ENCODE data around the gene IGSF9.
A peak's percentile ranks its signal among the peaks of the same experiment; 100 is the strongest.

IGSF9 gene

GRCh38 chr1:159921251-159921650, 24.2 kb downstream of the IGSF9 start:
- no peak overlapping the region for H3K27ac ChIP-seq (ENCODE audit: low read length)
- H3K4me3 ChIP-seq (ENCODE audit: low read length), result no peak overlapping the region
- H3K36me3 ChIP-seq (ENCODE audit: control insufficient read depth, low read depth, low read length), result peaks cover 12% of the 10 kb centered on the region
- H3K27me3 ChIP-seq (ENCODE audit: control insufficient read depth, insufficient read depth, low read length), result peaks cover 18% of the 10 kb centered on the region
- H3K9ac ChIP-seq (ENCODE audit: low read length), result no peak overlapping the region
- H3K9me3 ChIP-seq (ENCODE audit: control insufficient read depth, low read depth, low read length), result no peaks in the 10 kb centered on the region
- H3K4me1 ChIP-seq (ENCODE audit: control insufficient read depth, low read depth, low read length), result peaks cover 14% of the 10 kb centered on the region

GRCh38 chr1:159920651-159921050, 24.8 kb downstream of the IGSF9 start:
- Histone ChIP-seq H3K27ac (ENCODE audit: low read length) (no peak overlapping the region), H3K36me3 (ENCODE audit: control insufficient read depth, low read depth, low read length) (peaks cover 12% of the 10 kb centered on the region)

GRCh38 chr1:159920202-159920601, 25.2 kb downstream of the IGSF9 start:
- Histone ChIP-seq H3K9ac (ENCODE audit: low read length) (no peak overlapping the region), H3K4me1 (ENCODE audit: control insufficient read depth, low read depth, low read length) (peaks cover 24% of the 10 kb centered on the region), H3K4me3 (ENCODE audit: low read length) (no peak overlapping the region), H3K27ac (ENCODE audit: low read length) (no peak overlapping the region), H3K36me3 (ENCODE audit: control insufficient read depth, low read depth, low read length) (peaks cover 12% of the 10 kb centered on the region), H3K27me3 (ENCODE audit: control insufficient read depth, insufficient read depth, low read length) (peaks cover 18% of the 10 kb centered on the region), H3K9me3 (ENCODE audit: control insufficient read depth, low read depth, low read length) (no peaks in the 10 kb centered on the region)

More at GRCh38 chr1:159920651-159921050, 24.8 kb downstream of the IGSF9 start:
- Histone ChIP-seq H3K9ac (ENCODE audit: low read length) (no peak overlapping the region), H3K27me3 (ENCODE audit: control insufficient read depth, insufficient read depth, low read length) (peaks cover 18% of the 10 kb centered on the region), H3K4me3 (ENCODE audit: low read length) (no peak overlapping the region), H3K4me1 (ENCODE audit: control insufficient read depth, low read depth, low read length) (peaks cover 20% of the 10 kb centered on the region), H3K9me3 (ENCODE audit: control insufficient read depth, low read depth, low read length) (no peaks in the 10 kb centered on the region)

- Histone ChIP-seq H3K9ac (ENCODE audit: low read length) (no peak overlapping the region), H3K27ac (ENCODE audit: low read length) (no peak overlapping the region), H3K27me3 (ENCODE audit: control insufficient read depth, insufficient read depth, low read length) (peaks cover 10% of the 10 kb centered on the region), H3K4me3 (ENCODE audit: low read length) (no peak overlapping the region), H3K4me1 (ENCODE audit: control insufficient read depth, low read depth, low read length) (peaks cover 29% of the 10 kb centered on the region), H3K36me3 (ENCODE audit: control insufficient read depth, low read depth, low read length) (peaks cover 12% of the 10 kb centered on the region), H3K9me3 (ENCODE audit: control insufficient read depth, low read depth, low read length) (no peaks in the 10 kb centered on the region)
These were observed 26.1 kb downstream of the IGSF9 start for GRCh38 chr1:159919236-159919865.

DNA sequence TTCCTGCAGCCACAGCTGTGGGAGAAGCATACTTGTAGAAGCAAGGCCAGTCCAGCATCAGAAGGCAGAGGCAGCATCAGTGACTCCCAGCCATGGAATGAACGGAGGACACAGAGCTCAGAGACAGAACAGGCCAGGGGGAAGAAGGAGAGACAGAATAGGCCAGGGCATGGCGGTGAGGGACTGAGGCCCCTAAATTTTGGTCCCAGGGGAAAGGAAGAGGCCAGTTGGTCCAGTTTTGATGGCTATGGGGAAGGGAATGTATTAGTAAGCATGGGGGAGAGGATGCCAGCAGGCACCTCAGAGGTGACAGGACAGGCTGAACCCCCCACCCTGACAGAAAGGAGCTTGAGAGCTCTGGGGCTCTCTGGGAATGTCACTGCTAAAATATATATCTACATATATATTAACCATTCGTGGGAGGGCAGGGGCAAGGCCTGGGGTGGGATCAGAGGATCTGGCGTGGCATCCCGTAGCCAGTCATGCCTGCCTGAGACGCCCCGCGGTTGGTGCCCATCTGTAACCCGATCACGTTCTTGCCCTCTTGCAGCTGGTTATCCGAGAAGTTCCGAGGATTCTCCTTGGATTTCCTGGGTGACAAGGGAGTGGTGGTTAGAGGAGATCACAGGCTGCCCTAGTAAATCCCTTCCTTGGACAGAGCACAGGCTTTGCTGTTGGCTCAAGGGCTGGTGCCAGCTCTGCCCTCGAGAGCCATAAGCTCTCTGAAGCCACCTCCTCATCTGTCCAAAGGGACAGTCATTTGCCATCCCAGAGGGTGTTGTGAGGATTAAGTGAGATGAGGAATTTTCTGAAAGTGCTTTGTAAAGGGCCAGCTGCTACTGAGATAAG, 26.8 kb downstream of the IGSF9 start:
- peaks cover 12% of the 10 kb centered on the region for H3K36me3 ChIP-seq (ENCODE audit: control insufficient read depth, low read depth, low read length)

DNA sequence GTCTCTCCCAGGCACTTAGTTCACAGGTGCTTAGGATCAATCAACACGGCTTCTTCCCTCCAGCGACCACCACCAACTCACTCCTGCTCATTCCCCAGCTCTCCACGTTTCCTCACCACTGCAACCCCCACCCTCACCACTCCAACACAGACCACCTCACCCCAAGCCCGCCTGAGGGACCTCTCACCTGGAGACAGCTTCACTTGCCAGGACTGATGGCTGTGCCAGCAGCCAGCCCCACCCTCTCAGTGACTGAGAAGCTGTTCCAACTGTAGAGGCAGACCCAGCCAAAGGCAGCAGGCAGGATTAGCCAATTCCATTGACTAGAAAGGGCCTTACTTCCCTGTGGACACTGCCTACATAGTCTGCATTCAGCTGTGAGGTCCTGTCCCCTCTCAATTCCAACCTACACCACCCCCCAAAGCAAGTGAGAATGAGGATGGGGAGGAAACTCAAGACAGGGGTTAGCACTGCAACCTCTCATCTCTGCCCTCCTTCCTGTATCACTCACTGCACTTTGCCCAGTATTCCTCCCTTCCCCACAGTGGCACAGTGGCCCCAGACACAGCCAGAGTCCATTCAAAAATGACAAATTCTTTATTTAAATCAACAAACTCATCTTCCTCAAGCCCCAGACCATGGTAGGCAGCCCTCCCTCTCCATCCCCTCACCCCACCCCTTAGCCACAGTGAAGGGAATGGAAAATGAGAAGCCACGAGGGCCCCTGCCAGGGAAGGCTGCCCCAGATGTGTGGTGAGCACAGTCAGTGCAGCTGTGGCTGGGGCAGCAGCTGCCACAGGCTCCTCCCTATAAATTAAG, 27.7 kb downstream of the IGSF9 start:
- H3K9me3 ChIP-seq (ENCODE audit: control insufficient read depth, low read depth, low read length), result no peaks in the 10 kb centered on the region
- H3K4me1 ChIP-seq (ENCODE audit: control insufficient read depth, low read depth, low read length), result peaks cover 28% of the 10 kb centered on the region
- H3K36me3 ChIP-seq (ENCODE audit: control insufficient read depth, low read depth, low read length), result peaks cover 12% of the 10 kb centered on the region
- H3K27me3 ChIP-seq (ENCODE audit: control insufficient read depth, insufficient read depth, low read length), result no peaks in the 10 kb centered on the region
- no peak overlapping the region for H3K4me3 ChIP-seq (ENCODE audit: low read length)
- no peak overlapping the region for H3K27ac ChIP-seq (ENCODE audit: low read length)
- H3K9ac ChIP-seq (ENCODE audit: low read length), result no peak overlapping the region

More for the DNA sequence above, 26.8 kb downstream of the IGSF9 start:
- no peaks in the 10 kb centered on the region for H3K9me3 ChIP-seq (ENCODE audit: control insufficient read depth, low read depth, low read length)
- H3K4me1 ChIP-seq (ENCODE audit: control insufficient read depth, low read depth, low read length), result peaks cover 32% of the 10 kb centered on the region
- peaks cover 2% of the 10 kb centered on the region for H3K27me3 ChIP-seq (ENCODE audit: control insufficient read depth, insufficient read depth, low read length)
- H3K27ac ChIP-seq (ENCODE audit: low read length), result no peak overlapping the region
- no peak overlapping the region for H3K4me3 ChIP-seq (ENCODE audit: low read length)
- no peak overlapping the region for H3K9ac ChIP-seq (ENCODE audit: low read length)

GRCh38 chr1:159916242-159917051, 29.0 kb downstream of the IGSF9 start:
- H3K4me3 ChIP-seq (ENCODE audit: low read length), result no peak overlapping the region
- no peaks in the 10 kb centered on the region for H3K9me3 ChIP-seq (ENCODE audit: control insufficient read depth, low read depth, low read length)
- no peak overlapping the region for H3K27ac ChIP-seq (ENCODE audit: low read length)
- peaks cover 12% of the 10 kb centered on the region for H3K36me3 ChIP-seq (ENCODE audit: control insufficient read depth, low read depth, low read length)
- H3K27me3 ChIP-seq (ENCODE audit: control insufficient read depth, insufficient read depth, low read length), result no peaks in the 10 kb centered on the region
- H3K4me1 ChIP-seq (ENCODE audit: control insufficient read depth, low read depth, low read length), result peaks cover 28% of the 10 kb centered on the region
- H3K9ac ChIP-seq (ENCODE audit: low read length), result no peak overlapping the region

- H3K9me3 ChIP-seq (ENCODE audit: control insufficient read depth, low read depth, low read length), result no peaks in the 10 kb centered on the region
- H3K4me1 ChIP-seq (ENCODE audit: control insufficient read depth, low read depth, low read length), result peaks cover 33% of the 10 kb centered on the region
- H3K27ac ChIP-seq (ENCODE audit: low read length), result no peak overlapping the region
- no peak overlapping the region for H3K4me3 ChIP-seq (ENCODE audit: low read length)
- no peaks in the 10 kb centered on the region for H3K27me3 ChIP-seq (ENCODE audit: control insufficient read depth, insufficient read depth, low read length)
- H3K36me3 ChIP-seq (ENCODE audit: control insufficient read depth, low read depth, low read length), result peaks cover 12% of the 10 kb centered on the region
- no peak overlapping the region for H3K9ac ChIP-seq (ENCODE audit: low read length)
These were observed 29.7 kb downstream of the IGSF9 start for GRCh38 chr1:159915571-159916241.

DNA sequence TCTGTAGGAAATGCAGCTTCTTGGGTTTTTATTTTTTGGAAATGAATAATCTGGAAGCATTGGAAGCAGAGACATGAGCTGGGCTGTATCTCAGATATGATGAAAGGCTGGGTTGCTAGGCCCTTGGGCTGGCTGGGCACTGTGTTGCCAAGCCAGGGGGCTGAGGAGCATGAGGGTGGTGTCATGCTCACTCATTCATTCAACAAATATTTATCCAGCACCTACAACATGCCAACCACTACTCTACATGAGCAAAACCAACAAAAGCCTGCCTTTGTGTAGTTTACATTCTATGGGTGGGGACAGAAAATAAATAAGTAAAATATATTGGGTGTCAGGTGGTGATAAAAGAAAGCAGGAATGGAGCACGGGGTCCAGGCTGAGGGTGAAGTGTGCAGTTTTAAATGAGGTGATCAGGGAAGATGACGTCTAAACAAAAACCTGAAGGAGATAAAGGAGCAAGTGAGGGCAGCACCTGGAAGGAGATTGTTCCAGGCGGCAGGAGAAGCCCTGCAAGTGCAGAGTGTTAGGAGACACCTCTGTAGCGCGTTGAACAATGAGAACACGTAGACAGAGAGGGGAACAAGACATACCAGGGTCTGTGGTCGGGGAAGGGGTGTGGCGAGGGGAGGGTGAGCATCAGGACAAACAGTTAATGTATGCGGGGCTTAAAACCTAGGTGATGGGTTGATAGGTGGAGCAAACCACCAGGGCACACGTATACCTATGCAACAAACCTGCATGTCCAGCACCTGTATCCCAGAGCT, 31.0 kb downstream of the IGSF9 start:
- Histone ChIP-seq H3K27ac (ENCODE audit: low read length) (peak overlapping the region; percentile 51), H3K9ac (ENCODE audit: low read length) (no peak overlapping the region), H3K4me1 (ENCODE audit: control insufficient read depth, low read depth, low read length) (peaks cover 43% of the 10 kb centered on the region), H3K36me3 (ENCODE audit: control insufficient read depth, low read depth, low read length) (peaks cover 5% of the 10 kb centered on the region), H3K4me3 (ENCODE audit: low read length) (no peak overlapping the region), H3K27me3 (ENCODE audit: control insufficient read depth, insufficient read depth, low read length) (no peaks in the 10 kb centered on the region), H3K9me3 (ENCODE audit: control insufficient read depth, low read depth, low read length) (no peaks in the 10 kb centered on the region)

Data from iPS-18a (cell line).